HepG2 (cell line): ENCODE data around the gene PRR14. TPM values are rescaled to one million over a fixed set of nuclear protein-coding genes. Genes with fewer than 3 reads are reported as not detected.

Experiments used
- ATAC-seq: fragments of 200-7000 bp; cut with Tn5 transposase; 3 replicates; pipeline ENCODE4 v1.9.1; 2020; ENCODE audit warnings: mild to moderate bottlenecking, moderate library complexity
- BruUV-seq: library from RNA; stranded (reverse); fragments of 400-500 nt; replicated peaks from 2 replicates; lab custom pipeline; 2021; lab: Mats Ljungman, UMichigan
- CTCF ChIA-PET: fragments of 300-600 bp; formaldehyde crosslinking; extraction: SDS; loops from one replicate; lab custom pipeline; 2021; ENCODE audit warnings: low total read pairs, inconsistent platforms, low intra/inter-chr PET ratio; lab: Yijun Ruan, JAX
- POLR2A ChIA-PET: fragments of 350-600 bp; sonication (Branson Sonifier 250); formaldehyde crosslinking; loops from one replicate; lab custom pipeline; 2020; ENCODE audit warnings: antibody characterized with exemption, inconsistent platforms; lab: Yijun Ruan, JAX
- DNase-seq: peaks from one replicate; pipeline ENCODE4 v3.0.0-alpha.2; 2015; ENCODE audit warnings: low spot score
- FAIRE-seq: peaks from 3 replicates; lab custom pipeline; 2011; peaks lifted over from hg19 to GRCh38; lab: Jason Lieb, UNC
- H2AFZ ChIP-seq: one replicate; pipeline ENCODE4 v1.6.1; 2011; ENCODE audit warnings: low read length, inconsistent platforms
- H3K27ac ChIP-seq: fragments of 300-600 bp; 3 replicates; pipeline ENCODE4 v1.8.0; 2011; ENCODE audit warnings: mixed run types, mild to moderate bottlenecking, mixed read lengths, low read length, inconsistent platforms; ENCODE audit not compliant: insufficient read depth; ENCODE audit errors: extremely low read length
- H3K27me3 ChIP-seq, 2 experiments: fragments of 200-600 bp in 1 of 2; 2 replicates in 1 of 2; 3 replicates in 1 of 2; pipeline versions ENCODE4 v1.6.0 to v1.8.0; 2011; ENCODE audit warnings: low read length in 2 of 2, mild to moderate bottlenecking in 2 of 2, moderate library complexity in 2 of 2, inconsistent platforms in 1 of 2; ENCODE audit not compliant: insufficient read depth in 2 of 2, control insufficient read depth in 1 of 2
- H3K36me3 ChIP-seq, 2 experiments: fragments of 200-600 bp in 1 of 2; replicated peaks in 1 of 2; 2 replicates in 1 of 2; 3 replicates in 1 of 2; pipeline versions ENCODE4 v1.5.1 to v1.8.0; 2011; ENCODE audit warnings: low read length in 2 of 2, inconsistent platforms in 1 of 2; ENCODE audit not compliant: insufficient read depth in 2 of 2, control insufficient read depth in 1 of 2
- H3K4me1 ChIP-seq: 2 replicates; pipeline ENCODE4 v1.5.1; 2012; ENCODE audit warnings: low read length, inconsistent platforms; ENCODE audit not compliant: insufficient read depth
- H3K4me2 ChIP-seq: 2 replicates; pipeline ENCODE4 v1.6.0; 2011; ENCODE audit warnings: low read depth, low read length, inconsistent platforms
- H3K4me3 ChIP-seq, 3 experiments: fragments of 200-600 bp in 1 of 3; sonication (generic), shearing (Covaris generic) in 1 of 3; replicated peaks in 1 of 3; 2 replicates each; pipeline ENCODE4 v1.5.1; 2011 to 2016; ENCODE audit warnings: low read length in 3 of 3, inconsistent platforms in 2 of 3, low read depth in 2 of 3, mild to moderate bottlenecking in 2 of 3, control low read depth in 1 of 3, mixed read lengths in 1 of 3; ENCODE audit not compliant: insufficient read depth in 1 of 3
- H3K79me2 ChIP-seq: one replicate; pipeline ENCODE4 v1.6.1; 2011; ENCODE audit warnings: low read length, inconsistent platforms; ENCODE audit not compliant: insufficient read depth
- H3K9ac ChIP-seq: 2 replicates; pipeline ENCODE4 v1.6.0; 2011; ENCODE audit warnings: mild to moderate bottlenecking, low read depth, low read length, inconsistent platforms; ENCODE audit not compliant: insufficient read depth
- H3K9me3 ChIP-seq: 2 replicates; pipeline ENCODE4 v1.5.1; 2012; ENCODE audit warnings: mild to moderate bottlenecking, low read length
- H4K20me1 ChIP-seq: 2 replicates; pipeline ENCODE4 v1.6.0; 2011; ENCODE audit warnings: inconsistent platforms, mild to moderate bottlenecking, low read length, moderate library complexity; ENCODE audit not compliant: insufficient read depth
- CEBPZ ChIP-seq: IDR thresholded peaks from 2 replicates; pipeline ENCODE4 v1.6.1; 2012; ENCODE audit warnings: low read length, improper control_type of control experiment
- FOXK1 ChIP-seq: sonication (generic); formaldehyde crosslinking; IDR thresholded peaks from 2 replicates; pipeline ENCODE4 v1.4.0; 2020; ENCODE audit warnings: low read depth, missing genetic modification reagents, borderline replicate concordance
- YEATS2 ChIP-seq: sonication (generic); formaldehyde crosslinking; IDR thresholded peaks from 2 replicates; pipeline ENCODE4 v1.4.0; 2020; ENCODE audit warnings: missing genetic modification reagents, borderline replicate concordance
- ZNF772 ChIP-seq: sonication (generic); formaldehyde crosslinking; IDR thresholded peaks from 2 replicates; pipeline ENCODE4 v1.5.0; 2020; ENCODE audit warnings: mild to moderate bottlenecking, missing genetic modification reagents
- ZNF776 ChIP-seq: sonication (generic); formaldehyde crosslinking; IDR thresholded peaks from 2 replicates; pipeline ENCODE4 v1.4.0; 2020; ENCODE audit warnings: mild to moderate bottlenecking, missing genetic modification reagents
- WGBS: methylation state at CpG from one replicate; pipeline ENCODE4 v1.1.6; 2017; ENCODE audit warnings: low lambda C conversion rate; 5-methylcytosine and 5-hydroxymethylcytosine counted together
- in situ Hi-C: cut with HindIII; loops from 2 replicates; pipeline ENCODE4 v1.10.0; 2017; ENCODE audit warnings: low pct_unique_long_range_greater_than_20kb; ENCODE audit not compliant: extremely low pct_ligation_motif_present
- intact Hi-C: fragments of 100-400 bp; cut with micrococcal nuclease; formaldehyde crosslinking; loops from one replicate; pipeline ENCODE4 v1.10.0; 2022; ENCODE audit not compliant: unreplicated experiment
- polyA plus RNA-seq, 8 experiments: library from polyadenylated mRNA; depleted of rRNA in 3 of 8; stranded (reverse) in 7 of 8; unstranded in 1 of 8; fragments of >200 nt; fragmentation: Illumina TruSeq in 4 of 8; extraction: Trizol in 4 of 8; gene quantifications; 2 replicates each; pipeline versions ENCODE4 v1.2.1 to v1.2.3, GENCODE V29; 2011 to 2016; ENCODE audit warnings: low read depth in 4 of 8, missing spikeins in 1 of 8, mixed read lengths in 1 of 8; ENCODE audit not compliant: insufficient read depth in 1 of 8
- total RNA-seq, 5 experiments: library from RNA; depleted of rRNA; stranded (reverse); fragments of >200 nt; fragmentation: Illumina TruSeq; extraction: Trizol; gene quantifications; 2 replicates each; pipeline ENCODE4 v1.2.3, GENCODE V29; 2016; ENCODE audit warnings: low read depth in 1 of 5
- TF ChIP-seq, protein P1 (sequence below): IDR thresholded peaks from 2 replicates; pipeline ENCODE4 v1.6.1; 2016; ENCODE audit warnings: low read depth, control low read depth

Gene PRR14
- total and polyA plus RNA-seq, 2 of the 13 experiments (the other 11 are each of a cell fraction or from before 2014, with no cell fraction given): 8.4 to 11.0 TPM

GRCh38 chr16:30692396-30693064, 41.8 kb downstream of the PRR14 start:
- ChIA-PET CTCF (no interaction called here), POLR2A (interaction anchor here (1.5 kb wide), 1 partner anchor 34 kb away, joined by 5 read pairs; the partner anchor contains the start of gene FBRS)
- Histone ChIP-seq H2AFZ (no peak overlapping the region), H3K4me3 (no peak overlapping the region), H3K9me3 (no peaks in the 10 kb centered on the region), H3K4me1 (peaks cover 47% of the 10 kb centered on the region), H3K9ac (no peak overlapping the region), H3K27me3 (no peaks in the 10 kb centered on the region), H3K27ac (no peak overlapping the region), H3K36me3 (no peaks in the 10 kb centered on the region), H3K4me2 (no peak overlapping the region), H3K79me2 (no peaks in the 10 kb centered on the region), H4K20me1 (no peaks in the 10 kb centered on the region)
- in situ Hi-C loops: no loop called here
- FAIRE-seq (no peak), DNase-seq (no peak), ATAC-seq (no peak)
- WGBS: 79% methylated on average over 10 of the region's 10 CpGs
- intact Hi-C loops: loop anchor here (10.0 kb wide), 1 partner anchor 232 kb away; the partner anchor contains the start of gene FBXL19
- TF ChIP-seq, protein P1, sequence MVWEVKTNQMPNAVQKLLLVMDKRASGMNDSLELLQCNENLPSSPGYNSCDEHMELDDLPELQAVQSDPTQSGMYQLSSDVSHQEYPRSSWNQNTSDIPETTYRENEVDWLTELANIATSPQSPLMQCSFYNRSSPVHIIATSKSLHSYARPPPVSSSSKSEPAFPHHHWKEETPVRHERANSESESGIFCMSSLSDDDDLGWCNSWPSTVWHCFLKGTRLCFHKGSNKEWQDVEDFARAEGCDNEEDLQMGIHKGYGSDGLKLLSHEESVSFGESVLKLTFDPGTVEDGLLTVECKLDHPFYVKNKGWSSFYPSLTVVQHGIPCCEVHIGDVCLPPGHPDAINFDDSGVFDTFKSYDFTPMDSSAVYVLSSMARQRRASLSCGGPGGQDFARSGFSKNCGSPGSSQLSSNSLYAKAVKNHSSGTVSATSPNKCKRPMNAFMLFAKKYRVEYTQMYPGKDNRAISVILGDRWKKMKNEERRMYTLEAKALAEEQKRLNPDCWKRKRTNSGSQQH (CRISPR knock-in tag): no peak
- TF ChIP-seq YEATS2 (CRISPR knock-in tag) (no peak), FOXK1 (no peak), CEBPZ (no peak), ZNF772 (no peak), ZNF776 (CRISPR knock-in tag) (no peak)
- BruUV-seq: no TSS peak
